Mucosa of descending colon (tissue), 3 donors: Measurements from ENCODE around the gene MAPKBP1. TPM values are rescaled to one million over a fixed set of nuclear protein-coding genes. Genes with fewer than 3 reads are reported as not detected.

Experiments
- ATAC-seq: fragments of 200-7000 bp; cut with Tn5 transposase; one replicate; pipeline ENCODE4 v1.9.1; 2020; ENCODE audit warnings: mild to moderate bottlenecking, moderate library complexity
- DNase-seq, 3 donors: peaks; one replicate each; pipeline ENCODE4 v3.0.0-alpha.2; 2020
- H3K36me3 ChIP-seq: fragments of 200-600 bp; one replicate; pipeline ENCODE4 v1.8.0; 2021; ENCODE audit warnings: low read depth, mild to moderate bottlenecking
- H3K4me1 ChIP-seq: fragments of 200-600 bp; one replicate; pipeline ENCODE4 v1.8.0; 2021; ENCODE audit warnings: low read depth, mild to moderate bottlenecking
- H3K4me3 ChIP-seq: fragments of 200-600 bp; one replicate; pipeline ENCODE4 v1.8.0; 2021; ENCODE audit warnings: mild to moderate bottlenecking
- H3K9me3 ChIP-seq: fragments of 200-600 bp; one replicate; pipeline ENCODE4 v1.8.0; 2021; ENCODE audit warnings: mild to moderate bottlenecking
- intact Hi-C, 2 donors: fragments of 100-400 bp; cut with DNase I in 1 of 2; cut with micrococcal nuclease in 1 of 2; formaldehyde crosslinking; loops; one replicate each; pipeline versions ENCODE4 v1.11.0 to v1.11.1; 2022; cut with DNase I, micrococcal nuclease
- total RNA-seq, 3 donors: library from RNA; stranded (reverse); fragmentation: NEBNext Ultra II Directional in 2 of 3; extraction: Animal tissue kit (Norgen Biotek cat#: 25700) in 2 of 3; gene quantifications; one replicate each; pipeline versions ENCODE4 v1.2.1 to v1.2.4, GENCODE V29; 2021 to 2023
- TF ChIP-seq, protein P1 (sequence below): fragments of 200-600 bp; IDR thresholded peaks from one replicate; pipeline ENCODE4 v1.8.0; 2022; ENCODE audit warnings: antibody characterized with exemption, mild to moderate bottlenecking
- donor health status: DM: no; HTN: no; CAD: no; lungs with moderate emphysema.
- donor health status: DM: no; HTN: no; CAD: no.
- donor health status: DM: no; HTN: yes; CAD: no.

The MAPKBP1 gene
- total RNA-seq, 3 donors from 2014 or later = 15.2 to 35.5 (median 16.0) TPM

DNA sequence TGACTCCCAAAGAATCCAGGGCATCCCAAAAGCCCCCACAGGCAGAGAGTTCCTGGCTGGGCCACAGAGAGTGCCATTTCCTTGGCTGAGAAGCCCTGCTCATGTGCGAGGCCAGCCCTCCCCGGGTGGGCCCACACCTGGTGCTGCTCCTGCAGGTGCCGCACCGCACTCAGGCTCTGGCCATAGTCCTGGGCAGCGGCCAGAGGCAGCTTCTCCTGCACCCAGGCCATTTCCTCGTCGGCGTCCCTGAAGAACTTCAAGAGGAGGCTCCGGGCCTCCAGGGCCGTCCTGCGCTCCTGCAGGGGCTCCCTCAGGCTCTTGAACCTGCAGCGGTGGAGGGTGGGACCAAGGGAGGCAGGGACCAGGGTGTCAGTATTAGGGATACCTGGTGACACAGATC, 82.4 kb downstream of the MAPKBP1 start:
- Histone ChIP-seq H3K4me1 (no peaks in the 10 kb centered on the region), H3K36me3 (no peaks in the 10 kb centered on the region), H3K9me3 (no peaks in the 10 kb centered on the region), H3K4me3 (no peak overlapping the region)
- TF ChIP-seq, protein P1, sequence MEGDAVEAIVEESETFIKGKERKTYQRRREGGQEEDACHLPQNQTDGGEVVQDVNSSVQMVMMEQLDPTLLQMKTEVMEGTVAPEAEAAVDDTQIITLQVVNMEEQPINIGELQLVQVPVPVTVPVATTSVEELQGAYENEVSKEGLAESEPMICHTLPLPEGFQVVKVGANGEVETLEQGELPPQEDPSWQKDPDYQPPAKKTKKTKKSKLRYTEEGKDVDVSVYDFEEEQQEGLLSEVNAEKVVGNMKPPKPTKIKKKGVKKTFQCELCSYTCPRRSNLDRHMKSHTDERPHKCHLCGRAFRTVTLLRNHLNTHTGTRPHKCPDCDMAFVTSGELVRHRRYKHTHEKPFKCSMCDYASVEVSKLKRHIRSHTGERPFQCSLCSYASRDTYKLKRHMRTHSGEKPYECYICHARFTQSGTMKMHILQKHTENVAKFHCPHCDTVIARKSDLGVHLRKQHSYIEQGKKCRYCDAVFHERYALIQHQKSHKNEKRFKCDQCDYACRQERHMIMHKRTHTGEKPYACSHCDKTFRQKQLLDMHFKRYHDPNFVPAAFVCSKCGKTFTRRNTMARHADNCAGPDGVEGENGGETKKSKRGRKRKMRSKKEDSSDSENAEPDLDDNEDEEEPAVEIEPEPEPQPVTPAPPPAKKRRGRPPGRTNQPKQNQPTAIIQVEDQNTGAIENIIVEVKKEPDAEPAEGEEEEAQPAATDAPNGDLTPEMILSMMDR = no peak
- ATAC-seq (no peak), DNase-seq (no peak)
- intact Hi-C loops = no loop called here

DNA sequence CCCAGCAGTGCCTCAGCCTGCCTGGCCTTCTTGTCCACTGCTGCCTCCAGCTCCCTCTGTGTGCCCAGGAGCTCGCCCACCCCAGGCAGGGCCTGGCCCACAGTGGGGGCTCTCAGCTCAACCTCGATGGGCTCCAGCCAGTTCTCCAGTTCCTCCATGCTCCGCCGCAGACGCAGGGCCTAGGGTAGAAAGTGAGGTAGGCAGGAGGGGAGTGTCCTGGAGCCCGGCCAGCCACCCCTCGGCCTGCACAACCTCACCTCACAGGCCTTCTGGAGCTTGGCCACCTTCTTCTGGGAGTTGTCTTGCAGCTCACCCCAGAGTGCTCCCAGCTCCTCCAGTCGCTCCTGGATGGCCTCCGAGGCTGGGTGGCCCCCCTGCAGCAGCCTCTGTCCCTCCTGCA, 83.0 kb downstream of the MAPKBP1 start:
- TF ChIP-seq, protein P1 = no peak

DNA sequence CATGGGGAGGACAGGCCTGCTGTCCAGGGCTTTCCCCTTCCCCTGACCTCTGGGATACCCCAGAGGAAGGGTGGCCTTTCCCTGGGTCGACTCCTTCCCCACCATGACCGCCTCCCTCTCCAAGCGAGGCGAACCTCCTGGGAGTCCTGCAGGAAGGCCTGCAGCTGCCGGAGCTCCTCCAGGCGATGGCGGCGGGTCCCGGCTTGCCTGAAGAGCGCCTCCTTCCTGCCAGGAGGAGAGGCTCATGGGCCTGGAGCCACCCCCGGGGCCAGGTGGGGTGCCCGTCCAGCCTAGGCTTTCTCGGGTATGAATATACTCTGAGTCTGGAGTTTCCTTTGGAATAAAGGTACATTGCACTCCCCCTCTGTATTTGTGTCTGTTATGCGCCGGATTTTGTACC, 84.5 kb downstream of the MAPKBP1 start:
- H3K4me1 ChIP-seq = no peaks in the 10 kb centered on the region
- intact Hi-C loops = no loop called here
- no peaks in the 10 kb centered on the region for H3K36me3 ChIP-seq
- no peak for DNase-seq
- no peaks in the 10 kb centered on the region for H3K9me3 ChIP-seq
- H3K4me3 ChIP-seq = no peak overlapping the region
- TF ChIP-seq, protein P1 = no peak
- ATAC-seq = no peak

More for the DNA sequence above, 83.0 kb downstream of the MAPKBP1 start:
- Histone ChIP-seq H3K9me3 (no peaks in the 10 kb centered on the region), H3K36me3 (no peaks in the 10 kb centered on the region), H3K4me3 (no peak overlapping the region), H3K4me1 (no peaks in the 10 kb centered on the region)
- DNase-seq (no peak), ATAC-seq (no peak)
- intact Hi-C loops = no loop called here

DNA sequence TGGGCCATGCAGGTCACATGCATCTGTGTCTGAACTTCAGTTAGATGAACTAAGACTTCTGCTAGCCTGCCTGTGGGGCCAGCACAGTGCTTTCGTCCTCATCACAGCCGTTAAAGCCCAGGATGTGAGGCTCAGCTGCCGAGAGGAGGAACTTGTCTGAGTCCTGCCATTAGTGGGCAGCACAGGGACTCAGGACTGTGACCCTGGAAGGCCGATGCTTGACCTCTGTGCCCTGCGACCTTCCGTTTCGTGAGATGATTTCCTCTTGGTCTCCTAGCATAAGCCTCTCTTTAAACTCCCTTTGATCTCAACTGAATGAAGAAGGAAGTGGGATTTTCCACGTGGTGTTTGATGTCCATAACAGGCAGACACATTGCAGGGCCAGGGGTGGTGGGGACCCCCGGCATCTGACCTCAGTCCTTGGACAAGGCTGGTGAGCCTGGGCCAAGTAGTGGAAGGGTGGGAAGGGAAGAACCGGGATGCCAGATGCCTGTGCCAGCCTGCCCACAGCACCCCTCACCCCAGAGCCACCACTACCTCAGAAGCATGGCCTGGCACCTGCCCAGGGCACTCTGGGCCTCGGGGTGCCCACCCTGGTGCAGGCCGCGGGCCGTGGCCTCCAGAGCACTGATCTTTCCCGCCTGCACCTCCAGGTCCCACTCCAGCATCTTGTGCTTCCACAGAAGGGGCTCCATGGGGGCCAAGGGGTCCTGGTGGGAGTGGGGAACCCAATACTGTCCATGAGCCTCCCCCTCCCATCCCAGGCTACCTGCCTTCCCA, 86.0 kb downstream of the MAPKBP1 start:
- no peak overlapping the region for H3K4me3 ChIP-seq
- TF ChIP-seq, protein P1 = no peak
- no peaks in the 10 kb centered on the region for H3K9me3 ChIP-seq
- ATAC-seq = no peak
- intact Hi-C loops = no loop called here
- no peaks in the 10 kb centered on the region for H3K36me3 ChIP-seq
- DNase-seq = no peak
- H3K4me1 ChIP-seq = no peaks in the 10 kb centered on the region

DNA sequence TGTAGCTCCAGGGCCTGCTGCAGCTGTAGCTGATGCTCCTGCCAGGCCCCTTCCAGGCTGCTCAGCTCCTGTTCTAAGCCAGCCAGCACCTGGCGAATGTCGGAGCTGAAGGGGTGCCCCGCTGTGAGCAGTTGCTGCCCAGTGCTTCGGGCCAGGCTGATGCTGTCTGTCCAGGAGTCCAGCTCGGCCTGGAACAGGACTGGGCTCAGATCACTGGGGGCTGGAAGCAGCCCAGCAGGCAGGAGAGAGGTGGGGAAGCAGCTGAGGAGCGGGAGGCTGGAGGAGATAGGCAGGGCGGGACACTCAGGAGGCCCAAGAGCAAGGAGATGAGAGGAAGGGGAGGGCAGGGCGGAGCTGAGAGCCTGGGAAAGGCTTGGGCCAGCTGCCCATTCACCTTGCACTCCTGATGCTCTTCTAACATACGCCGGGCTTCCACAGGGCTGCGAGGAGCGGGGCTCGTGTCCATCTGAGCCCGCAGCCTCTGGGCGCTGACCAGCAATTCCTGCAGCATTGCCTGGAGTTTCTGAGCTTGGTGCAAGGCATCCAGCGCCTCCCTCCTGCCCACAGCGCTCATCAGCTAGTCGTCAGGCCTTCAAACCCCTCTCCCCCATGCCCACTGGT, 87.6 kb downstream of the MAPKBP1 start:
- ATAC-seq (no peak), DNase-seq (no peak)
- Histone ChIP-seq H3K4me3 (no peak overlapping the region), H3K4me1 (no peaks in the 10 kb centered on the region), H3K9me3 (no peaks in the 10 kb centered on the region), H3K36me3 (no peaks in the 10 kb centered on the region)
- intact Hi-C loops = no loop called here
- TF ChIP-seq, protein P1 = no peak
